OCI-LY3 (cell line): ENCODE data around the gene COL16A1.

ENCODE experiments used
- EZH2phosphoT487 ChIP-seq: fragments of 200-600 bp; shearing (Covaris generic); IDR thresholded peaks from 2 replicates; pipeline ENCODE4 v1.6.1; 2018; ENCODE audit warnings: antibody characterized with exemption, mixed run types, low read depth
- TF ChIP-seq, protein P1 (sequence below): fragments of 200-600, 300-600 bp; sonication (generic); IDR thresholded peaks from 2 replicates; pipeline ENCODE4 v1.5.1; 2014; ENCODE audit warnings: antibody characterized with exemption, low read length, low read depth

DNA sequence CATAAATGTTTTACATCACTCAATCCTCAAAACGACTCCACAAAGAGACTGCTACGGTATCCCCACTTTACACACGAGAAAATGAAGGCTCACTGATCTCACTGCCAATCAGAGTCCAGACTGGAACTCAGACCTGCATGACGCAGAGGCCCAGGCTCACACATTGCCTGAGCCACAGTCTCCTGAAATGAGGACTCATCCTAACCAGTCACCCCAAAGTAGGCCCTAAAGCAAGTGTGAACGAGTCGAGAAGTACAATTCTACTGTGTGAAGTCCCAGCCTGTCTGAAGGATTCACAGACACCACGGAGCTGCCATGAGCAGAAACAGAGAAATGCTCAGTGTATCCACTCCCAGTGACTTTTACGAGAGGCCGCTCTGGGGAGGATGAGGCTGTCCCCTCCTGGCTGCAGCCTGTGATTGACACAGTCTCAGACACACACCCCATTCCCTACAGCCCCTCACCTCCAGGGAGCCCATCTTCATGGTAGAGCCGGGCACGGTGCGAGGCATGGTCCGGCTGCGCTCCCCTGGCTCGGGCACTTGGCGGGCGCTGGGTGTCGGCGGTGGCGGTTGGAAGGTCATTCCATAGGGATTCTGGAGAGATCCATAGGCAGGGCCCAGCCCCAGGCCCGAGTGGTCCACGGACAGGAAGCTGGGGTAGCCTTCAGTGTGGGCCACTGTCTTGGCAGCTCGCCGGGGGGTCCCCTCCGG, 26.7 kb upstream of the COL16A1 start:
- TF ChIP-seq, protein P1, sequence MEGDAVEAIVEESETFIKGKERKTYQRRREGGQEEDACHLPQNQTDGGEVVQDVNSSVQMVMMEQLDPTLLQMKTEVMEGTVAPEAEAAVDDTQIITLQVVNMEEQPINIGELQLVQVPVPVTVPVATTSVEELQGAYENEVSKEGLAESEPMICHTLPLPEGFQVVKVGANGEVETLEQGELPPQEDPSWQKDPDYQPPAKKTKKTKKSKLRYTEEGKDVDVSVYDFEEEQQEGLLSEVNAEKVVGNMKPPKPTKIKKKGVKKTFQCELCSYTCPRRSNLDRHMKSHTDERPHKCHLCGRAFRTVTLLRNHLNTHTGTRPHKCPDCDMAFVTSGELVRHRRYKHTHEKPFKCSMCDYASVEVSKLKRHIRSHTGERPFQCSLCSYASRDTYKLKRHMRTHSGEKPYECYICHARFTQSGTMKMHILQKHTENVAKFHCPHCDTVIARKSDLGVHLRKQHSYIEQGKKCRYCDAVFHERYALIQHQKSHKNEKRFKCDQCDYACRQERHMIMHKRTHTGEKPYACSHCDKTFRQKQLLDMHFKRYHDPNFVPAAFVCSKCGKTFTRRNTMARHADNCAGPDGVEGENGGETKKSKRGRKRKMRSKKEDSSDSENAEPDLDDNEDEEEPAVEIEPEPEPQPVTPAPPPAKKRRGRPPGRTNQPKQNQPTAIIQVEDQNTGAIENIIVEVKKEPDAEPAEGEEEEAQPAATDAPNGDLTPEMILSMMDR, result no peak
- no peak for TF ChIP-seq EZH2phosphoT487
